HEK293 (cell line): ENCODE measurements around the gene SYNGAP1.

Experiments used
- CTCF ChIP-seq: fragments of 450-650 bp; formaldehyde crosslinking; IDR thresholded peaks from 2 replicates; pipeline ENCODE4 v1.5.1; 2016; ENCODE audit warnings: missing biosample characterization, missing genetic modification characterization
- KLF16 ChIP-seq: fragments of 450-650 bp; formaldehyde crosslinking; IDR thresholded peaks from 2 replicates; pipeline ENCODE4 v1.5.1; 2017; ENCODE audit warnings: missing biosample characterization, missing genetic modification characterization
- PATZ1 ChIP-seq: fragments of 450-650 bp; formaldehyde crosslinking; IDR thresholded peaks from 2 replicates; pipeline ENCODE4 v1.5.1; 2016; ENCODE audit warnings: missing biosample characterization, missing genetic modification characterization
- REST ChIP-seq: fragments of 450-650 bp; formaldehyde crosslinking; IDR thresholded peaks from 2 replicates; pipeline ENCODE4 v1.5.1; 2016; ENCODE audit warnings: missing biosample characterization, missing genetic modification characterization
- SCRT2 ChIP-seq: fragments of 450-650 bp; formaldehyde crosslinking; IDR thresholded peaks from 2 replicates; pipeline ENCODE4 v1.5.1; 2016; ENCODE audit warnings: missing biosample characterization, missing genetic modification characterization
- YY1 ChIP-seq: fragments of 450-650 bp; formaldehyde crosslinking; IDR thresholded peaks from 2 replicates; pipeline ENCODE4 v1.5.1; 2018; ENCODE audit warnings: missing biosample characterization, missing genetic modification characterization
- ZBTB44 ChIP-seq: fragments of 450-650 bp; IDR thresholded peaks from 2 replicates; pipeline ENCODE4 v1.5.1; 2018; ENCODE audit warnings: missing biosample characterization, mild to moderate bottlenecking, missing genetic modification characterization
- ZBTB49 ChIP-seq: fragments of 450-650 bp; formaldehyde crosslinking; IDR thresholded peaks from 2 replicates; pipeline ENCODE4 v1.5.1; 2016; ENCODE audit warnings: missing biosample characterization, missing genetic modification characterization, low read depth
- ZBTB7A ChIP-seq: fragments of 450-650 bp; formaldehyde crosslinking; IDR thresholded peaks from 2 replicates; pipeline ENCODE4 v1.5.1; 2016; ENCODE audit warnings: low read depth, missing biosample characterization, missing genetic modification characterization
- ZEB2 ChIP-seq: fragments of 450-650 bp; formaldehyde crosslinking; IDR thresholded peaks from 2 replicates; pipeline ENCODE4 v1.5.1; 2016; ENCODE audit warnings: missing biosample characterization, missing genetic modification characterization
- ZNF138 ChIP-seq: fragments of 450-650 bp; formaldehyde crosslinking; IDR thresholded peaks from 2 replicates; pipeline ENCODE4 v1.5.1; 2016; ENCODE audit warnings: missing biosample characterization, missing genetic modification characterization, borderline replicate concordance
- ZNF362 ChIP-seq: fragments of 450-650 bp; formaldehyde crosslinking; IDR thresholded peaks from 2 replicates; pipeline ENCODE4 v1.5.1; 2016; ENCODE audit warnings: missing biosample characterization, missing genetic modification characterization
- ZNF707 ChIP-seq: fragments of 450-650 bp; formaldehyde crosslinking; IDR thresholded peaks from 2 replicates; pipeline ENCODE4 v1.5.1; 2016; ENCODE audit warnings: missing biosample characterization, missing genetic modification characterization

- TF ChIP-seq ZNF362 (no peak), CTCF (0 out of 2 replicates have a peak, but pooled peaks have one; percentile 7), PATZ1 (tag by site-specific recombination) (no peak), ZEB2 (tag by site-specific recombination) (no peak), REST (tag by site-specific recombination) (no peak), KLF16 (tag by site-specific recombination) (no peak), ZBTB44 (tag by site-specific recombination) (no peak), ZBTB7A (tag by site-specific recombination) (no peak), ZNF707 (tag by site-specific recombination) (no peak), YY1 (tag by site-specific recombination) (no peak), ZNF138 (tag by site-specific recombination) (no peak), ZBTB49 (no peak), SCRT2 (tag by site-specific recombination) (no peak)
Observed at GRCh38 chr6:33481192-33481591, 61.3 kb downstream of the SYNGAP1 start.
